ENCODE data around the gene SIM2.

- TF ChIP-seq EZH2phosphoT487 (IDR thresholded peaks at IDR 0.05; ENCODE audit: low read depth) (no peak), CTCF (IDR thresholded peaks at IDR 0.05; ENCODE audit: low read depth, low read length) (no peak)
Measured at GRCh38 chr21:36698385-36698980, 432 bp upstream of the SIM2 start.
